ENCODE measurements around the gene INSR.

GRCh38 chr19:7224995-7225394, 69.2 kb downstream of the INSR start:
- TF ChIP-seq EZH2phosphoT487 (IDR thresholded peaks at IDR 0.05; ENCODE audit: unreplicated experiment) (no peak), CTCF (conservative IDR thresholded peaks at IDR 0.05; ENCODE audit: low read depth in 2 of 2) (no peak), CREB1 (CRISPR knock-in tag; IDR thresholded peaks at IDR 0.05; ENCODE audit: low read depth) (no peak), EZH2 (IDR thresholded peaks at IDR 0.05; ENCODE audit: low read depth, unreplicated experiment) (no peak), POLR2AphosphoS5 (IDR thresholded peaks at IDR 0.05; ENCODE audit: low read depth) (no peak), ETS1 (IDR thresholded peaks at IDR 0.05) (no peak), REST (IDR thresholded peaks at IDR 0.05; ENCODE audit: unreplicated experiment) (no peak), ZNF114 (CRISPR knock-in tag; IDR thresholded peaks at IDR 0.05) (no peak), ZNF462 (CRISPR knock-in tag; IDR thresholded peaks at IDR 0.05) (no peak), JUNB (IDR thresholded peaks at IDR 0.05; ENCODE audit: unreplicated experiment) (no peak), NANOG (IDR thresholded peaks at IDR 0.05; ENCODE audit: borderline replicate concordance) (no peak)
